ENCODE data around the gene CARMIL3. TPM values are rescaled to one million over a fixed set of nuclear protein-coding genes. Genes with fewer than 3 reads are reported as not detected.

CARMIL3 gene
- total RNA-seq, 1 donor from 2014 or later: 0.10 TPM

DNA sequence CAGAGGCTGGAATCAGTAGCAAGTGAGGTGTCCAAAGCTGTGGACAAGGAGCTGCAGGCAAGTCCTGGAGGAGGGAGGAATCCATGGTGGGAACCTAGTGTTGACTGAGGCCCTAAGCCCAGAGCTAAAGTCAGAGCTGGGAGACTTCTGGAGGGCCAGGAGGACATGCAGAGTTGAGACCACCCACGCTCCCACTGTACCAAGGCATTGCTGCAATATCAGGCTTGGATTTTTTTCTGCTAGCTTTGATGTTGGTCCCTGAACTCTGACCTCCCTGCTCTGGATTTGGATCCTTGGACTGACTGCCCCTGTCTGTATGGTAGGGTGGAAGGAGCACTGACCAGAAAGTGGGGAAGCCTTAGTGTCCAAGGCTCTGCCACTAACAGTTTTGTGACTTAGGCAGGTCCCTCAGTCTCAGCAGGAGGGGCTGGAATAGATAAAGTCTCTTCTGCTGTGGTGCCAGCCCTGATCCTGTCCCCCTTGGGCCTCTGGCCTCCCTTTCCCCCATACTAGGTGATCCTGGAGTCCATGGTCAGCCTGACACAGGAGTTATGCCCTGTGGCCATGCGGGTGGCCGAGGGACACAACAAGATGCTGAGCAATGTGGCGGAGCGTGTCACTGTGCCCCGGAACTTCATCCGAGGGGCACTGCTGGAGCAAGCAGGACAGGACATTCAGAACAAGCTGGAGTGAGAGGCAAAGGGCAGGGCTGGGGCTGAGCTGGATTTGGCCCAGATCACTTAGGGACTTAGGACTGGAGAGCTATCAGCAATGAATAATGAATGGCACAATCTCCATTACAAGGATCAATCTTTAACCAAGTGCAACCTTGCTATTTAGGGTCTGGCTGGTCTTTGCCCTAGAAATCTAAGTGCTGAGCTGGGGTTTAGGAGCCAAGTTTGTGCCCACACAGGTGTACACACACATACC, 9.4 kb downstream of the CARMIL3 start:
- no peak for DNase-seq (ENCODE audit: low read depth)

GRCh38 chr14:24062216-24062980, 10.6 kb downstream of the CARMIL3 start:
- DNase-seq (ENCODE audit: low read depth): no peak

- no peak for DNase-seq (ENCODE audit: low read depth)
Observed at GRCh38 chr14:24063263-24063836, 11.5 kb downstream of the CARMIL3 start.

GRCh38 chr14:24064091-24064795, 12.4 kb downstream of the CARMIL3 start:
- DNase-seq (ENCODE audit: low read depth): no peak

GRCh38 chr14:24064856-24065255, 13.0 kb downstream of the CARMIL3 start:
- DNase-seq (ENCODE audit: low read depth): no peak

DNA sequence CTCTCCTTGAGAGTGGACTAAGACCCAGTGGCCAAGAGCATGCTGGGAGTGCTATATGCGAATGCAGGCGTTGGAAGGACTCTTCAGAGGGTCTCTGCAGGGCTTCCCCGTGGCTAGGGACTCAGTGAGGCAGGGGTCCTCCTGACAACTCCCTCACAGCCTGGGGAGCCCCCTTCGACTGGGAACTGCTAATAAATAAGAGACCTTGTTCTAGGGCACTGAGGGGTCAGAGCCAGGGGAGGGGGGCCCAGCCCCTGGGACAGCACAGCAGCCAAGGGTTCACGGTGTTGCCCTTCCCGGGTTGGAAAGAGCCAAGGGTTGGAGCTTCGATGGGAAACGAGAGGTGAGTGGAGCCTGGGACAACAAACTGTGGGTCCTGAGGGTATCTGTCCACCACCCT, 13.6 kb downstream of the CARMIL3 start:
- no peak for DNase-seq (ENCODE audit: low read depth)

DNA sequence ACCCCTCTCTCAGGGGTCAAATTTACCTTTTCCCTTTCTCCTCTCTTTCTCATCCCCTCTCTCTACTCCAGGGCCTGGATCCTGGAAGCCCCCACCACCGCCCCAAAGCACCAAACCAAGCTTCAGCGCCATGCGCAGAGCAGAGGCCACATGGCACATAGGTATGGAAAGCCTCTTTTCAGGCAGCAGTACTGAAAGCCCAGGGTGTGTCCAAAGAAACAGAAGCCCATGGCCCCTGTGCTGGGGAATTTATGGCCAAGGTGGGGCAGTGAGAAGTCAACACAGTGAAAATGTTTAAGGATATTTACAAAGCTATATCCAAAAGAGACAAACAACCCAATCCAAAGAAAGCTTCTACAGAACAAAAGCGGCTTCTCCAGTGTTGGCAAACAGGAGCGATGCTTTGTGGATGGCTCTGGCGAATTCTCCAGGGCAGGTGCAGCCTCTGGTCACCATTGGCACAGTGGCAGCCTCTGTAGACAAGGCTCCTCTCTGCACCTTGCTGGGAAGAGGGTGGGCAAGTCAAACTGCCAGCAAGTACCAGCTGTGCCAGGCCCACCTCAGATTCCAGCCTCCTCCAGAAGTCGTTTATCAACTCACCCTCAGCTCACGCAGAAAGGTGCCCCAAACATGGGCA, 14.8 kb downstream of the CARMIL3 start:
- DNase-seq (ENCODE audit: low read depth): no peak

GRCh38 chr14:24067133-24068082, 15.6 kb downstream of the CARMIL3 start:
- no peak for DNase-seq (ENCODE audit: low read depth)

- DNase-seq (ENCODE audit: low read depth): no peak
Observed at GRCh38 chr14:24068711-24069410, 17.1 kb downstream of the CARMIL3 start.

DNA sequence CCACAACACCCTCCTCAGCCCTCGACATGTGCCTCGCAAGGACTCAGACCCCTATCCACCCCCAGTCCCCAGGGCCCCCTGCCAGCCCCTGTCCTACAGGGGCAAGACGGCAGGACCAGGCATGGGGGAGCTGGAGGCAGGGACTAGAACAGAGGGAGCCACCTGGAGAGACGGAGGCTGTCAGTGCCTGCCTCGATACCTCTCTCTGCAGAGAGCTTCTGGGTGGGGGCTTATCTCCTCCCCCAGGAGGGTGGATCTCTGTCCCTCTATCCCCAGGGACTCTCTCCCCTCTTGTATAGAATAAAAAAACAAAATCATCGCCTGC, 17.6 kb downstream of the CARMIL3 start:
- no peak for DNase-seq (ENCODE audit: low read depth)

DNA sequence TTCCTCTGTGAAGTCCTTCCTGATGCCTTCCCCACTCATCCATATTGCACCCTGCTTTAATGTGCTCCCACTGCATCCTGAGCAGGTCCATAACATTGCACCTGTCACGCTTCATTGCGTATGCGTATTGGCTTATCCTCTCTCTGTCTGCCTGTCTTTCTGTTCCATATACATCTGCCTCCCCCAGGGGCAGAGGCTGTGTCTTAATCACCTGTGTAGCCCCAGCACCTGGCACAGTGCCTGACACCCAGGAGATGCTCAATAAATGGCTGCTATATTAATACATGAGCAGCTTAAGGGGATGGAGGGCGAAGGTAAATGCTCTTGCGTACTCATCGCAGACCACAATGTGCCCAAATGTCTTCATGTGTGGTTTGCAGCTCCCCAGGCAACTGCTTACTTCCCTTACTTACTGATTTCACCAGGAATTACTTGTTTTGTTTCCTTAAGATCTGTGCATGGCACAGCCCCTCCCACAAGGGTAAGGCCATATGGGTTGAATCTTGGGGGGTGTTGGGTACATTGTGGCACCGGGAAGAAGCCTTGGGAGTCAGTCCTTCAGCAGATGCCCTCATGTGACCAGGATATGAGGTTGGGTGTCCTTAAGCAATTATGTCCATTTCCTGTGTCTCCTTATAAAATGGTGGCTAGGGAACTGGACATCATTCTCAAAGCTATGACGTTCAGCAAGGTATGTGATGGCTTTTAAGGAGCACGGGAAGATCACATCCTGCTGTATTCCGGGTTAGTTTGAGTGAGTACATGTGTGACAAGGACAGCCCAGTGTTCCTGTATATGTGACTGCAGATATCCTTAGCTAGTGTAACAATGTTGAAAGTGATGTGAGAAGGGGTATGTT, 18.7 kb downstream of the CARMIL3 start:
- no peak for DNase-seq (ENCODE audit: low read depth)

DNA sequence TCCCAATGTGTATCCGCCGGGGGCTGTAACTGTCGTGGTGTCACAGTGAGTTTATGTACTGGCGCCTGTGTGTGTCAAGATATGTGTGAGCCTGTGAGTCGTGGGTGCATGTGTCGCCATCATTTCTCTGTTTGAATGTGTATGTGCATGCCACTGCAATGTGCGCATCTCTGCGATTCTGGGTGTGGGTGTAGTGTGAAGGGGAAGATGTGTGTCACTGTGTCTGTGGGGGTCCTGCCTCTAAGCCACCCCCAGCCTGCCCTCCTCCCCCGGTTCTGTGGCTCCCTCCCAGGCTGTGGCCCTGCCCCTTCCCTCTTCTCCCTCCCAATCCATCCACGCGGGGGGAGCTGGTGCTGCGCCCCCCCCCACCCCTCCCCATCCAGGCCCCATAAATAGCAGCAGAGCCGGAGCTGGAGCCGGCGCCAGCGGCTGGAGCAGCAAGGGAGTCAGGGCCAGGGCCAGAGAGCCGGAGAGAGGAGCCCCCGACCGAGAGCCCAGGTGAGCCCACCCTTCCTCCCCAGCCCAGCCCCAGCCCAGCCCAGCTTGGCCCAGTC, 19.4 kb downstream of the CARMIL3 start, which contains the start of gene CPNE6:
Gene CPNE6 (plus strand): TSS at position 419 of the 554 bp plus-strand sequence. CDS start 1,375 bp downstream, outside the sequence.
- DNase-seq (ENCODE audit: low read depth): no peak

- DNase-seq (ENCODE audit: low read depth): no peak
Observed at GRCh38 chr14:24071836-24072430, 20.1 kb downstream of the CARMIL3 start.

DNA sequence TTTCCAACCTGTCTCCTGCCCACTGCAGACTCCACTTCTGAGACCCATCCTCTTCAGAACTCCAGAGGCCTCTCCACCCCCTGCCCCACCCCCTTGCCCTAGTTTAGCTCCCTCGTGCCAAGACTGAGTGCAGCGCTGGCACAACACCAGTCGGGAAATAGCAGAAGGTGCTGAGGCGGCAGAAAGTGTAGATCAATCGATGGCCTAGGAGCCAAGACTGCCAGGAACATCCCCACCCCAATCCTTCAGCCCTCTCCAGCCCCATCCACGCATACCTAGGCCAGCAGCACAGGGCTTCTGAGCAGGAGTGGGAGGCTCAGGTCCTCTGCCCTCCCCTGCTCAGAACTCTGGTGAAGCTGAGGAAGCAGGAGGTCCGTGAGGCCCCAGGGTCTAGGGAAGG, 20.6 kb downstream of the CARMIL3 start:
- DNase-seq (ENCODE audit: low read depth): no peak

GRCh38 chr14:24072881-24073877, 21.4 kb downstream of the CARMIL3 start:
- DNase-seq (ENCODE audit: low read depth): no peak

- no peak for DNase-seq (ENCODE audit: low read depth)
Observed at GRCh38 chr14:24074625-24075484, 23.0 kb downstream of the CARMIL3 start.

Measured in renal cortical epithelial cell (primary cell).